ENCODE data around the gene NANS. TPM values are rescaled to one million over a fixed set of nuclear protein-coding genes. Genes with fewer than 3 reads are reported as not detected.
A peak's percentile ranks its signal among the peaks of the same experiment; 100 is the strongest.

Gene NANS
- total RNA-seq, 2 experiments from 2014 or later, result 56.9 to 63.7 TPM

DNA sequence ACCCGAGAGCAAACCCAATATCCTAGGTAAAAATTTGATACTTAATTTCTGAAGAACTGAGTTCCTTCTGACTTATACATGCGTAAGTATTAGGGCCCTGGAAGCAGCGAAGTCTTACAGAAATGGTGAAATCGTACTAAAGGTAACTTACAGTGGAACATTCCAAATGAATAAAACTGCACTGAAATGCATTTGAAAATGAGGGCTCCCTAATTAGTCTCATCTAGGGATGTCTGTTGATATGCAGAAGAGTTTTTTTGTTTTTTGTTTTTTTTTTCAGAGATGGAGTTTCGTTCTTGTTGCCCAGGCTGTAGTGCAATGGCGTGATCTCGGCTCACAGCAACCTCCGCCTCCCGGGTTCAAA lies 10.4 kb upstream of the NANS start:
- Histone ChIP-seq H3K4me2 (ENCODE audit: low read length) (peak overlapping the region; percentile 68), H3K27ac (ENCODE audit: low read depth, low read length, poor library complexity, severe bottlenecking) (peak overlapping the region; percentile 75), H3K4me1 (ENCODE audit: insufficient read depth, low read length, poor library complexity, severe bottlenecking) (peaks cover 49% of the 10 kb centered on the region), H3K36me3 (ENCODE audit: insufficient read depth, low read length) (peaks cover 27% of the 10 kb centered on the region), H3K9me3 (ENCODE audit: low read length) (0 out of 2 replicates have a peak, but pooled peaks cover 4% of the 10 kb centered on the region), H3K79me2 (ENCODE audit: insufficient read depth, low read depth, low read length) (peaks cover 44% of the 10 kb centered on the region), H3K4me3 (ENCODE audit: low read depth, low read length, poor library complexity, severe bottlenecking) (peak overlapping the region; percentile 72), H4K20me1 (ENCODE audit: insufficient read depth, low read length) (no peaks in the 10 kb centered on the region; the same call in 1 of the 2 replicates), H2AFZ (ENCODE audit: low read length) (peak overlapping the region; percentile 92; the same call in 1 of the 2 replicates), H3K9me2 (ENCODE audit: insufficient read depth, low read length) (no peaks in the 10 kb centered on the region)
- no TSS peak for BruUV-seq (replicated peaks)
- POLR2A ChIA-PET, result interaction anchor here (0.8 to 4.3 kb wide), 9 partner anchors 8 to 349 kb away, joined by 3 to 41 read pairs (median 3); partner anchors contain the start of genes NANS and XPA
- CTCF ChIA-PET (ENCODE audit: unreplicated experiment), result interaction anchor here (1.6 kb wide), 1 partner anchor 10 kb away, joined by 5 read pairs; the partner anchor contains the start of gene NANS
- DNase-seq (ENCODE audit: low spot score), result no peak
- intact Hi-C loops (cut with micrococcal nuclease; ENCODE audit: unreplicated experiment), result no loop called here
- no peak for TF ChIP-seq EZH2phosphoT487 (IDR thresholded peaks at IDR 0.05; ENCODE audit: borderline replicate concordance, low read depth, low read length)
- TF ChIP-seq, protein P1, sequence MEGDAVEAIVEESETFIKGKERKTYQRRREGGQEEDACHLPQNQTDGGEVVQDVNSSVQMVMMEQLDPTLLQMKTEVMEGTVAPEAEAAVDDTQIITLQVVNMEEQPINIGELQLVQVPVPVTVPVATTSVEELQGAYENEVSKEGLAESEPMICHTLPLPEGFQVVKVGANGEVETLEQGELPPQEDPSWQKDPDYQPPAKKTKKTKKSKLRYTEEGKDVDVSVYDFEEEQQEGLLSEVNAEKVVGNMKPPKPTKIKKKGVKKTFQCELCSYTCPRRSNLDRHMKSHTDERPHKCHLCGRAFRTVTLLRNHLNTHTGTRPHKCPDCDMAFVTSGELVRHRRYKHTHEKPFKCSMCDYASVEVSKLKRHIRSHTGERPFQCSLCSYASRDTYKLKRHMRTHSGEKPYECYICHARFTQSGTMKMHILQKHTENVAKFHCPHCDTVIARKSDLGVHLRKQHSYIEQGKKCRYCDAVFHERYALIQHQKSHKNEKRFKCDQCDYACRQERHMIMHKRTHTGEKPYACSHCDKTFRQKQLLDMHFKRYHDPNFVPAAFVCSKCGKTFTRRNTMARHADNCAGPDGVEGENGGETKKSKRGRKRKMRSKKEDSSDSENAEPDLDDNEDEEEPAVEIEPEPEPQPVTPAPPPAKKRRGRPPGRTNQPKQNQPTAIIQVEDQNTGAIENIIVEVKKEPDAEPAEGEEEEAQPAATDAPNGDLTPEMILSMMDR (conservative IDR thresholded peaks at IDR 0.05; ENCODE audit: low read length), result no peak

DNA sequence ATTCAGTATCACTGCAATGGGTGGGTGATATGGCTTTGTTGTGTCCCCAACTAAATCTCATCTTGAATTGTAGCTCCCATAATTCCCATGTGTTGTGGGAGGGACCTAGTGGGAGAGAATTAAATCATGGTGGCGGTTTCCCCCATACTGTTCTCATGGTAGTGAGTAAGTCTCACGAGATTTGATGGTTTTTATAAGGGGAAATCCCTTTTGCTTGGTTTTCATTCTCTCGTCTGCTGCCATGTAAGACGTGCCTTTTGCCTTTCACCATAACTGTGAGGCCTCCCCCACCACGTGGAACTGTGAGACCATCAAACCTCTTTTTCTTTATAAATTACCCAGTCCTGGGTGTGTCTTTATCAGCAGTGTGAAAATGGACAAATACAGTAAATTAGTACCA lies 9.5 kb upstream of the NANS start:
- H3K36me3 ChIP-seq (ENCODE audit: insufficient read depth, low read length), result peaks cover 35% of the 10 kb centered on the region
- H3K4me2 ChIP-seq (ENCODE audit: low read length), result peak overlapping the region; percentile 68
- no peaks in the 10 kb centered on the region; the same call in 1 of the 2 replicates for H4K20me1 ChIP-seq (ENCODE audit: insufficient read depth, low read length)
- peaks cover 44% of the 10 kb centered on the region for H3K79me2 ChIP-seq (ENCODE audit: insufficient read depth, low read depth, low read length)
- H3K9me2 ChIP-seq (ENCODE audit: insufficient read depth, low read length), result no peaks in the 10 kb centered on the region
- intact Hi-C loops (cut with micrococcal nuclease; ENCODE audit: unreplicated experiment), result no loop called here
- no peak overlapping the region for H3K27ac ChIP-seq (ENCODE audit: low read depth, low read length, poor library complexity, severe bottlenecking)
- POLR2A ChIA-PET, result interaction anchor here (0.7 to 4.3 kb wide), 4 partner anchors 9 to 26 kb away, joined by 3 to 41 read pairs (median 6); partner anchors contain the start of gene NANS
- BruUV-seq (replicated peaks), result no TSS peak
- 0 out of 2 replicates have a peak, but pooled peaks cover 4% of the 10 kb centered on the region for H3K9me3 ChIP-seq (ENCODE audit: low read length)
- no peak overlapping the region for H2AFZ ChIP-seq (ENCODE audit: low read length)
- no peak for TF ChIP-seq EZH2phosphoT487 (IDR thresholded peaks at IDR 0.05; ENCODE audit: borderline replicate concordance, low read depth, low read length)
- TF ChIP-seq, protein P1 (conservative IDR thresholded peaks at IDR 0.05; ENCODE audit: low read length), result no peak
- peaks cover 49% of the 10 kb centered on the region for H3K4me1 ChIP-seq (ENCODE audit: insufficient read depth, low read length, poor library complexity, severe bottlenecking)
- H3K4me3 ChIP-seq (ENCODE audit: low read depth, low read length, poor library complexity, severe bottlenecking), result peak overlapping the region; percentile 72
- DNase-seq (ENCODE audit: low spot score), result peak; percentile 31
- CTCF ChIA-PET (ENCODE audit: unreplicated experiment), result interaction anchor here (0.6 kb wide), 1 partner anchor 86 kb away, joined by 3 read pairs; no protein-coding TSS in a partner anchor
